DND-41 (cell line): ENCODE results near the gene FRY.

Experiments
- ATAC-seq: fragments of 200-7000 bp; cut with Tn5 transposase; 3 replicates; pipeline ENCODE4 v1.9.1; 2021; ENCODE audit warnings: low read depth; ENCODE audit not compliant: insufficient read depth
- DNase-seq: peaks from one replicate; pipeline ENCODE4 v3.0.0-alpha.2; 2020
- H2AFZ ChIP-seq: 2 replicates; pipeline ENCODE4 v1.6.0; 2012; ENCODE audit warnings: low read depth, low read length
- H3K27ac ChIP-seq: 2 replicates; pipeline ENCODE4 v1.5.1; 2012; ENCODE audit warnings: low read length, inconsistent platforms
- H3K27me3 ChIP-seq: fragments of 200-600 bp; sonication (generic); 2 replicates; pipeline ENCODE4 v1.6.0; 2012; ENCODE audit warnings: low read length, mild to moderate bottlenecking, inconsistent platforms; ENCODE audit not compliant: insufficient read depth, poor library complexity
- H3K36me3 ChIP-seq: 2 replicates; pipeline ENCODE4 v1.5.1; 2012; ENCODE audit warnings: low read length, inconsistent platforms; ENCODE audit not compliant: insufficient read depth
- H3K4me1 ChIP-seq: 2 replicates; pipeline ENCODE4 v1.5.1; 2012; ENCODE audit warnings: mild to moderate bottlenecking, low read length; ENCODE audit not compliant: insufficient read depth
- H3K4me2 ChIP-seq: 2 replicates; pipeline ENCODE4 v1.6.0; 2012; ENCODE audit warnings: mild to moderate bottlenecking, moderate library complexity, low read length, inconsistent platforms; ENCODE audit not compliant: insufficient read depth
- H3K4me3 ChIP-seq, 2 experiments: fragments of 200-600 bp in 1 of 2; shearing (Covaris generic) in 1 of 2; 2 replicates each; pipeline ENCODE4 v1.5.1; 2012 to 2016; ENCODE audit warnings: inconsistent platforms in 2 of 2, low read length in 2 of 2, mild to moderate bottlenecking in 2 of 2, low read depth in 1 of 2, moderate library complexity in 1 of 2
- H3K79me2 ChIP-seq: 2 replicates; pipeline ENCODE4 v1.6.0; 2012; ENCODE audit warnings: low read length, inconsistent platforms; ENCODE audit not compliant: insufficient read depth
- H3K9ac ChIP-seq: 2 replicates; pipeline ENCODE4 v1.6.0; 2012; ENCODE audit warnings: low read depth, mild to moderate bottlenecking, inconsistent platforms, low read length, moderate library complexity
- H3K9me3 ChIP-seq: 2 replicates; pipeline ENCODE4 v1.5.1; 2012; ENCODE audit warnings: low read length, moderate library complexity, mild to moderate bottlenecking, inconsistent platforms; ENCODE audit not compliant: insufficient read depth, severe bottlenecking
- H4K20me1 ChIP-seq: 2 replicates; pipeline ENCODE4 v1.6.0; 2012; ENCODE audit warnings: low read length; ENCODE audit not compliant: insufficient read depth
- EZH2 ChIP-seq: IDR thresholded peaks from 3 replicates; pipeline ENCODE4 v1.6.1; 2012; ENCODE audit warnings: borderline replicate concordance, low read depth, mild to moderate bottlenecking, moderate library complexity, low read length, inconsistent platforms; ENCODE audit not compliant: severe bottlenecking
- TF ChIP-seq, protein P1 (sequence below): IDR thresholded peaks from 2 replicates; pipeline ENCODE4 v1.5.1; 2012; ENCODE audit warnings: borderline replicate concordance, low read length, moderate library complexity, mild to moderate bottlenecking; ENCODE audit not compliant: poor library complexity, severe bottlenecking; ENCODE audit errors: extremely low read depth

Gene FRY

DNA sequence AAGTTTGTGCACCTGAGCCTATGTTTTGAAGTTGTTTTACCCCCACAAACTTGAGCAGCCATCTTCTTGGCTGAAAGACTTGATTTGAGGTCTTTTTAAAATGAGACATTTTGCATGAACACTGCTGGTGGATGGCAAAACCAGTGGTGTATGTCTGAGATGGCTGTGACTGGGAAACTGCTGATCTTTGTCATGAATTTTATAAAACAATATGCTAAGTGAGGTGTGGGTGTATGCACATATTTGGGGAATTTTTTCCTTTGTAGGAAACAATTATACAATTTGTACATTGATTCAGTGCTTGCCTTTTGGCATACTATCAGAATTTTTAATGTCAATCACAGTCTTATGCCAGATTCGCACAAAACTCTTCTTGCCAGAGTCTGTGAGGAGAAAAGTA, 231.0 kb downstream of the FRY start:
- Histone ChIP-seq H3K4me1 (no peaks in the 10 kb centered on the region), H3K27me3 (peaks cover 8% of the 10 kb centered on the region), H2AFZ (no peak overlapping the region), H4K20me1 (no peaks in the 10 kb centered on the region), H3K4me2 (no peak overlapping the region), H3K9me3 (no peaks in the 10 kb centered on the region), H3K36me3 (no peaks in the 10 kb centered on the region), H3K27ac (no peak overlapping the region), H3K4me3 (no peak overlapping the region), H3K79me2 (no peaks in the 10 kb centered on the region), H3K9ac (no peak overlapping the region)
- no peak for DNase-seq
- ATAC-seq = no peak
- TF ChIP-seq, protein P1, sequence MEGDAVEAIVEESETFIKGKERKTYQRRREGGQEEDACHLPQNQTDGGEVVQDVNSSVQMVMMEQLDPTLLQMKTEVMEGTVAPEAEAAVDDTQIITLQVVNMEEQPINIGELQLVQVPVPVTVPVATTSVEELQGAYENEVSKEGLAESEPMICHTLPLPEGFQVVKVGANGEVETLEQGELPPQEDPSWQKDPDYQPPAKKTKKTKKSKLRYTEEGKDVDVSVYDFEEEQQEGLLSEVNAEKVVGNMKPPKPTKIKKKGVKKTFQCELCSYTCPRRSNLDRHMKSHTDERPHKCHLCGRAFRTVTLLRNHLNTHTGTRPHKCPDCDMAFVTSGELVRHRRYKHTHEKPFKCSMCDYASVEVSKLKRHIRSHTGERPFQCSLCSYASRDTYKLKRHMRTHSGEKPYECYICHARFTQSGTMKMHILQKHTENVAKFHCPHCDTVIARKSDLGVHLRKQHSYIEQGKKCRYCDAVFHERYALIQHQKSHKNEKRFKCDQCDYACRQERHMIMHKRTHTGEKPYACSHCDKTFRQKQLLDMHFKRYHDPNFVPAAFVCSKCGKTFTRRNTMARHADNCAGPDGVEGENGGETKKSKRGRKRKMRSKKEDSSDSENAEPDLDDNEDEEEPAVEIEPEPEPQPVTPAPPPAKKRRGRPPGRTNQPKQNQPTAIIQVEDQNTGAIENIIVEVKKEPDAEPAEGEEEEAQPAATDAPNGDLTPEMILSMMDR = no peak
- TF ChIP-seq EZH2 = no peak

DNA sequence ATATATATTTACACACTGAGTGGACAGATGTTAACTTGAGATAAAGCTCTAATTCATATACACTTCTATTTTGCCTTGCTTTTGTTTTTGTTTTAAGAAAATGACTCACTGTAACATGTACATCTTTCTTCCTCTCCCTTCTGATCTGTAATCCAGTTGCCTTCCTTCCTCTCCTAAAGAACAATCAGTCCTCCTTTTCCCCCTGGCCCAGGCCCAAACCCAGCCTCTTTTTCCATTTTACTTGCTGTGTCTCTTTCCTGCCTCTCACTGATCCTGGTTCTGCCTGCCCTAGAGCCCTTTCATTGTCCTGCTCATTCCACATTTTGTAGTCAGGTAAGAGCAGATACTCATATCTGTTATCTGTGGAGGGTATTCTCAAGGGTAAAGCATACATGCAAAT, 232.8 kb downstream of the FRY start:
- ATAC-seq (no peak), DNase-seq (no peak)
- Histone ChIP-seq H3K9me3 (no peaks in the 10 kb centered on the region), H4K20me1 (no peaks in the 10 kb centered on the region), H3K4me2 (no peak overlapping the region), H3K4me3 (no peak overlapping the region), H3K9ac (no peak overlapping the region), H3K36me3 (no peaks in the 10 kb centered on the region), H3K27me3 (peaks cover 10% of the 10 kb centered on the region), H3K27ac (no peak overlapping the region), H2AFZ (no peak overlapping the region), H3K79me2 (no peaks in the 10 kb centered on the region), H3K4me1 (no peaks in the 10 kb centered on the region)
- TF ChIP-seq, protein P1 = no peak
- TF ChIP-seq EZH2 = no peak

DNA sequence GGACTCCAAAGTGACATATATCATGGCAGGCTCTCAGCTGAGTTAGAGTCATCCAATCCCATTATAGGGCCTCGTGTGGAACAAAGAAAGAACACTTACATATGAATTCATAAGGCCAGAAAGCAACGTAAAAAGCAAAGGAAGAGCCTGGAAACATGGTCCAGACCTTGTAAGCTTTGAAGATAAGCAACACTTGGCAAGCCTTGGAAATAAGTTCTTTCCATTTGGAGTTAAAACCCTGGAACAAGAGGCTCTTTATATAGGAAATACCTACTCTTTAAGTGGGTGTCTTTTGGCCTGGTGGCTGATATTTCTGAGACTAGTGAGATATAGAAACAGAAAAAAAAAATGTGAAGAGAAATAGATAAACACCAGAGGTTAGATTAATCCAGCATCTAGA, 234.2 kb downstream of the FRY start:
- Histone ChIP-seq H3K9me3 (no peaks in the 10 kb centered on the region), H3K27ac (no peak overlapping the region), H3K79me2 (no peaks in the 10 kb centered on the region), H4K20me1 (no peaks in the 10 kb centered on the region), H3K36me3 (no peaks in the 10 kb centered on the region), H2AFZ (no peak overlapping the region), H3K4me3 (no peak overlapping the region), H3K4me2 (no peak overlapping the region), H3K4me1 (no peaks in the 10 kb centered on the region), H3K9ac (no peak overlapping the region), H3K27me3 (peaks cover 4% of the 10 kb centered on the region)
- TF ChIP-seq EZH2 = no peak
- TF ChIP-seq, protein P1 = no peak
- DNase-seq (no peak), ATAC-seq (no peak)

DNA sequence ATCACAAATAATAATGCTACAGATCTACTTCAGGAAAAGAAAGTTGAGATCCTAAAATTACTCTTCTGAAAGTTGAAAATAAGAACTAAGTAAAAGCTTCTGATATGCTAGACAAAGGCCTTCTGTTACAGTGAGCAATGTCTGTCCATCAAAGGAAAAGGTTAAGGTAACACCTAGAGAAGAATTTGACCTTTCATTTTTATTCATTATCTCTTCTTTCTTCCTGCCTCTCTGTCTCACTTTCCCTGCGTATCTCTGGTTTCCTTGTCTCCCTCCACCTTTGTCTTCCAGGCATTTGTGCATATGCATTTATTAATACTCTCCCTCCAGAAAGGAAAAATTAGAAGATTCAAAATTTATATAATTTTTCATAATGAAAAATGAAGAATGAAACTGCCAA, 234.6 kb downstream of the FRY start:
- H3K9me3 ChIP-seq = no peaks in the 10 kb centered on the region
- H3K4me2 ChIP-seq = no peak overlapping the region
- peaks cover 4% of the 10 kb centered on the region for H3K27me3 ChIP-seq
- H3K9ac ChIP-seq = no peak overlapping the region
- H3K79me2 ChIP-seq = no peaks in the 10 kb centered on the region
- no peaks in the 10 kb centered on the region for H4K20me1 ChIP-seq
- H3K36me3 ChIP-seq = no peaks in the 10 kb centered on the region
- ATAC-seq = no peak
- no peak for DNase-seq
- TF ChIP-seq, protein P1 = no peak
- TF ChIP-seq EZH2 = no peak
- H2AFZ ChIP-seq = no peak overlapping the region
- no peak overlapping the region for H3K27ac ChIP-seq
- no peak overlapping the region for H3K4me3 ChIP-seq
- no peaks in the 10 kb centered on the region for H3K4me1 ChIP-seq
